Brain pericyte (primary cell): ENCODE results near the gene LDAF1.
"Not testable (repeated sequence)": the region's sequence is repeated elsewhere in the genome, so short reads cannot be mapped to it uniquely, and the experiment has no call there.

Experiments
- DNase-seq: peaks from one replicate; pipeline ENCODE4 v3.0.0-alpha.2; 2012; ENCODE audit warnings: low read depth, low spot score

Gene LDAF1

GRCh38 chr16:21162661-21163151 lies 4.2 kb downstream of the LDAF1 start:
- DNase-seq: no peak

- no peak for DNase-seq
Measured at GRCh38 chr16:21163576-21163975, 5.1 kb downstream of the LDAF1 start.

DNA sequence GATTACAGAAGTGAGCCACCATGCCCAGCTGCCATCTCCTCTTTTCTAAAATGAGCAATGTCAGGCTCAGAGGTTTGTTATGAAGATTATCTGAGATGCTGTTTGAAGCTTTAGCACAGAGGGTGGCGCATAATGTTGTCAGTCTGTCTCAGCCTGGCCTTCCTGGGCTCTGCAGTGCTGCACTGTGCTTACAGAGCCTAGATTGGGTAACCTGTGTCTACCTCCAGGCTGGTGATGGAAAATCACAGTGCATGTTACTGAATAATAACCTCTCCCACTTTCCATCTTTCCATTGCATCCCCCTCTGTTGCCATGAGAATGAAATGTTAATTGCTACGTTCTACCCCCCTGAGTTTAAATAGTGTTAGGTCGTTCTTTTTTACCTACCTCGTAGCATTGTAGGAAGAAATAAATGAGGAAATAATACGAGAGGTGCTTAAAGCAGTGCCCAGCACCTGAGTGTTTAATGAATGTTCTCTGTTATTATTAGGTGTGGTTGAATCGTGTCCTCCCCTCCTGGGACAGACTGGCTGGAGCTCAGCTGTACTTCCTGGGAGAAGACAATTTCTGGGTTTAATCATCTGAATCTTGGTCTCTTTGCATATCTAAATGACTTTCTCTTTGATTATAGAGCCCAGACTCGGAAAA lies 6.2 kb downstream of the LDAF1 start:
- no peak for DNase-seq

DNA sequence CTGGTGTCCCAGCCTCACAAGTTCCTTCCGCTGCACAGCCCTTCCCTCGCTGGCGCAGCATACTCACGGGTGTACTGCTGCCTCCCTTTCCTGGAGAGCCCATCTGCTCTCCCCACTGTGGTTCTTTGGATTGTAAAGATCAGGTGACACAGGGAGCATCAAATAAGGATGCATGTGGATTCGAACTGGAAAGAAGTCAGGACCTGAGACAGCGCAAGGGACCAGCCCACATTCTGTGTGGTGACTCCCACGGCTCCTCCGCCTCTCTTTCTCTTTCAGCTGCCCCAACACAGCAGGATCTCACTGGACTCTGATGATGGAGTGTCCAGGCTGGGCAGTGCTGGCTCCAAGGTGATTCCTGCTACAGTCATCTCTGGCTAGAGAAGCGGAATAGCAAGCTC lies 8.1 kb downstream of the LDAF1 start:
- DNase-seq: no peak

DNA sequence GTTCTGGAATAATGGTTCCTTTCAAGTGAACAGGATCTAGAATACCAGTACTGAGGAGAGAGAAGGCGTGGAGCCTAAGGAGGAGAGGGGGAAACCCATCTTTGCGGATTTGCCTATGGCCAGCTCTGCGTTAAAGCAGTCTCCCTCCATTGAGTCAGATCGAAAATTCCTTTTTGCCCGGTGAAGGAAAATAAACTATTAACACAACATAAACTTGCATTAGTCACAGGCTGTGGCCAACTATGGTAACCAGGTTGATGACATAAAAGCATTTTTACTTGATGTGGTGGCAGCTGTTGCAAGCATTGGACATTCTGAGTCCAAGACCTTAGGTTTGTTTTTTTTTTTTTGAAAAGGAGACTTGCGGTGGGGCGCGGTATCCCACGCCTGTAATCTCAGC lies 8.9 kb downstream of the LDAF1 start:
- no peak for DNase-seq

DNA sequence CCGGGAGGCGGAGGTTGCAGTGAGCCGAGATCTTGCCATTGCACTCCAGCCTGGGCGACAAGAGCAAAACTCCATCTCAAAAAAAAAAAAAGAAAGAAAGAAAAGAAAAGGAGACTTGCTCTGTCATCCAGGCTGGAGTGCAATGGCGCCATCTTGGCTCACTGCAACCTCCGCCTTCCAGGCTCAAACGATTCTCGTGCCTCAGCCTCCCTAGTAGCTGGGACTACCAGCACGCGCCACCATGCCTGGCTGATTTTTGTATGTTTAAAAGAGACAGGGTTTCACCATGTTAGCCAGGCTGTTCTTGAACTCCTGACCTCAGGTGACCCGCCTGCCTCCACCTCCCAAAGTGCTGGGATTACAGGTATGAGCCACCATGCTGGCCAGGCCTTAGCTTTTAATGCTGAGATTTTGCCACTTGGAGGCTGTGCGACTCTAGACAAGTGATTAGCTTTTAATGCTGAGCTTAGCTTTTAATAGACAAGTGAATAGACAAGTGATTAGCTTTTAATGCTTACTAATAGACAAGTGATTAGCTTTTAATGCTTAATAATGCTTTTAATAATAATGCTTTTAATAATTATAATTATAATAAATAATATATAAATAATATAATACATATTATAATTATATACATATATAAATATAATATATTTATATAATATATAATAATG lies 9.6 kb downstream of the LDAF1 start:
- DNase-seq: no peak

DNA sequence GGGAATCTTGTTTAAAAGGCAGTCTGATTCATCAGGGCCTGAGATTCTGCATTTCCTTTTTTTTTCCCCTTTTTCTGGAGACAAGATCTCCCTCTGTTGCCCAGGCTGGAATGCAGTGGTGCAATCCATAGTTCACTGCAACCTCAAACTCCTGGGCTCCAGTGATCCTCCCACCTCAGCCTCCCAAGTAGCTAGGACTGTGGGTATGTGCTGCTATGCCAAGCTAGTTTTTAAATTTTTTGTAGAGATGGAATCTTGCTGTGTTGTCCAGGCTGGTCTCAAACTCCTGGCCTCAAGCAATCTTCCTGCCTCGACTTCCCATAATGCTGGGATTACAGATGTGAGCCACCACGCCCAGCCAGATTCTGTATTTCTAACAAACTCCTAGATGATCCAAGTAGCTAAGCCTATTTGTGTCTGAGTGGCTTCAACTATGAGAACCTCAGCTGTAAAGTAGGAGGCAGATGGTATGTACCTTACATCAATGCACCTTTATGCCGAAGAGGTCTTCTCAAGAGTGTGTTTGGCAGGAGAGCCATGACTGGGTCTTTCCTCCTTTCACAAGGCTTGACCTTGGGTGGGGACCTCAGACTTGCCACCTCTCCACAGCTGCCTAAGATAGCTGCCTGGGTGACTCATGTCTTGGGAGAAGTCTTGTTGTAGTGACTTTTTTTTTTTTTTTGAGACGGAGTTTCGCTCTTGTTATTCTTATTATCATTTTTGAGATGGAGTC lies 10.9 kb downstream of the LDAF1 start:
- no peak for DNase-seq

GRCh38 chr16:21170116-21170515 lies 11.6 kb downstream of the LDAF1 start:
- DNase-seq: not testable (repeated sequence)

DNA sequence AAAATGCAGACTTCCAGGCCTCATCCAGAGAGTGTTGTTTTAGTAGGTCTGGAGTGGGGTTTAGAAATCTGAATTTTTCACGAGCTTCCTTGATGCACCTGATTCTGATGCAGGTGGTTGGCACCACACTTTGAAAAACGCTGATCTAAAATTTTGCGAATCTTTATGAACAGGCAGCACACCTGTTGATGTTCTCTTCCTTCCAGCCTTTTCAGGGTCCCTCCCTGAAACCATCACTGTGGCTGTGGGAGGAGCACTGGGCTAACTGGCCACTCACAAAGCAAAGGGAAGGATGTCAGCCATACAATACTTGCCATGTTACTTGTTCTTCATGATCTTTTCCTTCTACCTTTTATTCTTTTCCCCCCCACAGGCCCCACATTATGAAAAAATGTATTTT lies 14.2 kb downstream of the LDAF1 start:
- DNase-seq: no peak

DNA sequence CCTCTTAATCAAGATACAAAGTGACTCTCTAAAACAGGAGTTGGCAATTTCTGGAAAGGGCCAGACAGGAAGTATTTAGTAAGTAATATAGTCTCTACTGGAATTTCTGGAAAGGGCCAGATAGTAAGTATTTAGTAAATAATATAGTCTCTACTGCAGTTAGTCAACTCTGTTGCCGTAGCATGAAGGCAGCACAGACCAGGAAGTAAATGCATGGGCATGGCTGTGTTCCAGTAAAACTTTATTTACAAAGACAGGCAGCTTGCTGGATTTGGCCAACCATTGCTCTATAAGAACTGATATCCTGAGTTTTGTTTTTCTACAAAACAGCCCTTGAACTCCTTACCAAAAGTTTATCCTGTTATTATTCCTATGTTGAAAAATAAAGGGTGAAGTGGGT lies 16.9 kb downstream of the LDAF1 start:
- DNase-seq: no peak

DNA sequence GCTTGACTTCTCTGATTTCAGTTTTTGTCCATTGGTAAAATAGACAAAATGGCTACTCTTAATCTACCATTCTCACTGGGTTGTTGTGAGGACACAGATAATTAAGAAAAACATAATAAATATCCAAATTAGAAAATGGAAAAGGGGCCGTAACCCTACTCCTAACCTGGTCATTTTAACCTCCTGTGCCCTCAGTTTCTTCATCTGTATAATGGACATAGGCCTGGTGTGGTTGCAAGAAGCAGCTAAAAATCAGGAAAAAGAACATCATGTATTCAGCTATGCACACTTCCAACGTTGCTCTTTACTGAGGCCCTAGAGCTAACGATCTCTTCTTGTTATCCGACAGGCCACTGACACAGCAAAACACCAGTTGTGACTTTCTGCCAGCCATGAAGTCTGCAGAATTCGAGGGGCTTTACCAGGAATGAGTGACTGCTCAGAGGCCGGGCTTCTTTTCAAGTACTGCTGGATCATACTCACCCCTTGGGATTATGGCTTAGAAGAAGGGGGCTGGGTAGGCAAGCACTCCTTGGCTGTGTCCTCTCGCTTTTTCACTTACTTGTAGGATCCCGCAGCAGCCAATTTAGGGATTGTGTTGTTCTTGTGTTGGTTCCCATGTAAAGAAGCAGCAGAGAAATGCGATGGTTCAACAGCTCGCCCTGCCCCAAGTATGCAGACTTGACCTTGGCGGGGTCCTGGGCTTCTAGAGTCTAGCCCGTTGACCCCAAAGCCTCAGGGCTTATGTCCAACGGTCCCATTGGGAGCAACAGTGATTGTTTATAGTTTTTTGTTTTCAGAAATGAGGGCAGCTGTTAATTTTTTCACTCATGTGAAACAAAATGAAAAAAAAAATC lies 20.9 kb downstream of the LDAF1 start:
- DNase-seq: no peak

DNA sequence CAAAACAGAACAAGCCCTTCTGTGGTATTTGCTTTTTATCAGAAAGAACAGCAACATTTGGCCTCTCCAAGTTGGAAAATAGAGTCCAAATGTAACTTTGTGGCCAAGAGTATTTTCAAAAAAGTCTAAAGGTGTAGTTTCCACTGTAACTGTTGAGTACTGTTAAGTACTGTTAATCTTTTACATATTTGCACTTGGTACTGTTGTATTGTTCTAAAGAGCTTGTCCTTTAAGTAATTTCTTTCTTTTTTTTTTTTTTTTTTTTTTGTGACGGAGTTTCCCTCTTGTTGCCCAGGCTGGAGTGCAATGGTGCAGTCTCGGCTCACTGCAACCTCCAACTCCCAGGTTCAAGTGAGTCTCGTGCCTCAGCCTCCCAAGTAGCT lies 21.5 kb downstream of the LDAF1 start:
- no peak for DNase-seq

GRCh38 chr16:21183995-21184394 lies 25.5 kb downstream of the LDAF1 start:
- no peak for DNase-seq

GRCh38 chr16:21184834-21185233 lies 26.4 kb downstream of the LDAF1 start:
- no peak for DNase-seq

GRCh38 chr16:21185659-21186325 lies 27.3 kb downstream of the LDAF1 start:
- DNase-seq: no peak

GRCh38 chr16:21186326-21186691 lies 27.8 kb downstream of the LDAF1 start:
- DNase-seq: no peak

DNA sequence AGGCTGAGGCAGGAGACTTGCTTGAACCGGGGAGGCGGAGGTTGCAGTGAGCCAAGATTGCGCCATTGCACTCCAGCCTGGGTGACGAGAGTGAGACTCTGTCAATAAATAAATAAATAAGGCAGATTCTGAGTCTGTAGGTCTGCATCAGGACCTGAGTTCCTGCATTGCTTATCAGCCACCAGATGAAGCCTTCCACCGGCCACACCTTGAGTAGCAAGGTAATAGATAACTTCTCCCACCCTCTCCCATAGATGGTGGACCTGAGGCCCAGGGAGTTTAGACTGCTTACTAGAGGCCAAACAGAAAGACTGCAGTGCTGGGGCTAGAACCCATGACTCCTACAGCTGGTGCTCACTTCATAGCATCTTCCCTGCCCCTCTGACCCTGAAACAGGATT lies 30.8 kb downstream of the LDAF1 start:
- DNase-seq: no peak

- no peak for DNase-seq
Measured at GRCh38 chr16:21190013-21190412, 31.5 kb downstream of the LDAF1 start.

GRCh38 chr16:21190599-21190998 lies 32.1 kb downstream of the LDAF1 start:
- no peak for DNase-seq

DNA sequence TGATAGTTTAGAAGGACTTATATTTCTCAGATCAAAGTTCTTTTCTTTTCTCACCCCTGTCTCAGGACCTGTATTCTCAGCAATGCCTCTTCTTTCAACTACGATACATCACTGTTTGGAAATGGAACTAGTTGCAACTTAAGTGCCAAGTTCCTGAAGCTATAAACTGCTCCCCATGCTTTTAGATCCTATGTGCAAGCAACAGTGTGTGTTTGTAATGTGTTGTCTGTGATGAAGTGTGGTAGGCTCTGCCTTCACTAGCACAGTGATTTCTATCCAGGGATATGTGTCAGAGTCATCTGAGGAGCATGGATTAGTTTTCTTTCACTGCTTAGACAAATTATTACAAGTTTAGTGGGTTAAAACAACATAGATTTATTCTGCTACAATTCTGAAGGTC lies 34.5 kb downstream of the LDAF1 start:
- no peak for DNase-seq

- no peak for DNase-seq
Measured at GRCh38 chr16:21194771-21195301, 36.4 kb downstream of the LDAF1 start.
